HEK293T (cell line): Measurements from ENCODE around the gene MKRN2.

Experiments
- ARNT ChIP-seq: fragments of 450-650 bp; IDR thresholded peaks from 2 replicates; pipeline ENCODE4 v1.6.1; 2017; ENCODE audit warnings: mild to moderate bottlenecking
- BHLHE40 ChIP-seq: fragments of 450-650 bp; IDR thresholded peaks from 2 replicates; pipeline ENCODE4 v1.6.1; 2016; ENCODE audit warnings: mild to moderate bottlenecking, moderate library complexity, borderline replicate concordance
- CTBP1 ChIP-seq: fragments of 450-650 bp; IDR thresholded peaks from 2 replicates; pipeline ENCODE4 v1.6.1; 2016; ENCODE audit warnings: borderline replicate concordance
- ELF4 ChIP-seq: fragments of 450-650 bp; IDR thresholded peaks from 2 replicates; pipeline ENCODE4 v1.6.1; 2017; ENCODE audit warnings: antibody characterized with exemption
- FOXM1 ChIP-seq: fragments of 450-650 bp; IDR thresholded peaks from 2 replicates; pipeline ENCODE4 v1.6.1; 2017; ENCODE audit warnings: mild to moderate bottlenecking, borderline replicate concordance
- HDGF ChIP-seq: fragments of 450-650 bp; IDR thresholded peaks from 2 replicates; pipeline ENCODE4 v1.6.1; 2017; ENCODE audit warnings: antibody characterized with exemption, borderline replicate concordance
- L3MBTL2 ChIP-seq: fragments of 450-650 bp; conservative IDR thresholded peaks from 2 replicates; pipeline ENCODE4 v1.6.1; 2016; ENCODE audit warnings: mild to moderate bottlenecking
- NFRKB ChIP-seq: fragments of 450-650 bp; IDR thresholded peaks from 2 replicates; pipeline ENCODE4 v1.6.1; 2016; ENCODE audit warnings: mild to moderate bottlenecking, moderate library complexity
- PKNOX1 ChIP-seq: fragments of 450-650 bp; IDR thresholded peaks from 2 replicates; pipeline ENCODE4 v1.6.1; 2016
- SP1 ChIP-seq: fragments of 450-650 bp; IDR thresholded peaks from 2 replicates; pipeline ENCODE4 v1.6.1; 2017
- SUZ12 ChIP-seq: fragments of 450-650 bp; IDR thresholded peaks from 2 replicates; pipeline ENCODE4 v1.6.1; 2016; ENCODE audit warnings: mild to moderate bottlenecking
- TARDBP ChIP-seq: fragments of 450-650 bp; IDR thresholded peaks from 2 replicates; pipeline ENCODE4 v1.6.1; 2016
- ZNF384 ChIP-seq: fragments of 450-650 bp; IDR thresholded peaks from 2 replicates; pipeline ENCODE4 v1.6.1; 2016

GRCh38 chr3:12622335-12622734 is 65.4 kb downstream of the MKRN2 start:
- no peak for TF ChIP-seq SP1
- no peak for TF ChIP-seq ARNT
- TF ChIP-seq FOXM1: no peak
- TF ChIP-seq SUZ12: no peak
- TF ChIP-seq HDGF: no peak
- no peak for TF ChIP-seq PKNOX1
- TF ChIP-seq BHLHE40: no peak
- no peak for TF ChIP-seq CTBP1
- no peak for TF ChIP-seq TARDBP
- TF ChIP-seq NFRKB: no peak
- TF ChIP-seq ELF4: no peak
- TF ChIP-seq L3MBTL2: no peak
- no peak for TF ChIP-seq ZNF384
